Measurements from ENCODE around the gene RRAS2. TPM values are rescaled to one million over a fixed set of nuclear protein-coding genes. Genes with fewer than 3 reads are reported as not detected.

Gene RRAS2
- total and polyA plus RNA-seq, 9 of the 15 experiments (the other 6 are each of a cell fraction or from before 2014, with no cell fraction given), result 9.4 to 47.5 (median 37.6) TPM

DNA sequence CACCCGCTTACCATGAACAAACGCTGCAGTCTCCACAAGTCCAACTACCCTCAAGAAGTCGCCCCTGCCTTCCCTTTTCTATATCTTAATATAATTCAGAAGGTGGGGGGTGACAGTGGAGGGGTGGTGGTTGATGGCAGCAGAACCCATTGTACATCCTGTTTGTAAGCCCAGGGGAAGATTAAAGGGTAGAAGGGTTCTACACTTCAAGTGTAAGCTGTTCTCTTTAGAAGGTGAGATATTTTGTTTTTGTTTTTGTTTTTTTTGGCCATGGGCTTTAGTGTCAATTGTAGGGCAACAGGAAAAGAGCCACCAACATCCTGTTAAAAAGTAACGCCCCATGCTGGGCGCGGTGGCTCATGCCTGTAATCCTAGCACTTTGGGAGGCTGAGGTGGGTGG lies 34.9 kb upstream of the RRAS2 start (continued):
- TF ChIP-seq THRAP3 (IDR thresholded peaks at IDR 0.05; ENCODE audit: borderline replicate concordance), result no peak
- no peak for TF ChIP-seq BRD9 (IDR thresholded peaks at IDR 0.05; ENCODE audit: low read depth, partially characterized antibody)
- TF ChIP-seq, protein P1, sequence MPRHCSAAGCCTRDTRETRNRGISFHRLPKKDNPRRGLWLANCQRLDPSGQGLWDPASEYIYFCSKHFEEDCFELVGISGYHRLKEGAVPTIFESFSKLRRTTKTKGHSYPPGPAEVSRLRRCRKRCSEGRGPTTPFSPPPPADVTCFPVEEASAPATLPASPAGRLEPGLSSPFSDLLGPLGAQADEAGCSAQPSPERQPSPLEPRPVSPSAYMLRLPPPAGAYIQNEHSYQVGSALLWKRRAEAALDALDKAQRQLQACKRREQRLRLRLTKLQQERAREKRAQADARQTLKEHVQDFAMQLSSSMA (CRISPR knock-in tag; IDR thresholded peaks at IDR 0.05), result no peak
- TF ChIP-seq, protein P2, sequence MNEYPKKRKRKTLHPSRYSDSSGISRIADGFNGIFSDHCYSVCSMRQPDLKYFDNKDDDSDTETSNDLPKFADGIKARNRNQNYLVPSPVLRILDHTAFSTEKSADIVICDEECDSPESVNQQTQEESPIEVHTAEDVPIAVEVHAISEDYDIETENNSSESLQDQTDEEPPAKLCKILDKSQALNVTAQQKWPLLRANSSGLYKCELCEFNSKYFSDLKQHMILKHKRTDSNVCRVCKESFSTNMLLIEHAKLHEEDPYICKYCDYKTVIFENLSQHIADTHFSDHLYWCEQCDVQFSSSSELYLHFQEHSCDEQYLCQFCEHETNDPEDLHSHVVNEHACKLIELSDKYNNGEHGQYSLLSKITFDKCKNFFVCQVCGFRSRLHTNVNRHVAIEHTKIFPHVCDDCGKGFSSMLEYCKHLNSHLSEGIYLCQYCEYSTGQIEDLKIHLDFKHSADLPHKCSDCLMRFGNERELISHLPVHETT (CRISPR knock-in tag; conservative IDR thresholded peaks at IDR 0.05 in 1 of 2, IDR thresholded peaks at IDR 0.05 in 1 of 2), result no peak
- TF ChIP-seq, protein P3, sequence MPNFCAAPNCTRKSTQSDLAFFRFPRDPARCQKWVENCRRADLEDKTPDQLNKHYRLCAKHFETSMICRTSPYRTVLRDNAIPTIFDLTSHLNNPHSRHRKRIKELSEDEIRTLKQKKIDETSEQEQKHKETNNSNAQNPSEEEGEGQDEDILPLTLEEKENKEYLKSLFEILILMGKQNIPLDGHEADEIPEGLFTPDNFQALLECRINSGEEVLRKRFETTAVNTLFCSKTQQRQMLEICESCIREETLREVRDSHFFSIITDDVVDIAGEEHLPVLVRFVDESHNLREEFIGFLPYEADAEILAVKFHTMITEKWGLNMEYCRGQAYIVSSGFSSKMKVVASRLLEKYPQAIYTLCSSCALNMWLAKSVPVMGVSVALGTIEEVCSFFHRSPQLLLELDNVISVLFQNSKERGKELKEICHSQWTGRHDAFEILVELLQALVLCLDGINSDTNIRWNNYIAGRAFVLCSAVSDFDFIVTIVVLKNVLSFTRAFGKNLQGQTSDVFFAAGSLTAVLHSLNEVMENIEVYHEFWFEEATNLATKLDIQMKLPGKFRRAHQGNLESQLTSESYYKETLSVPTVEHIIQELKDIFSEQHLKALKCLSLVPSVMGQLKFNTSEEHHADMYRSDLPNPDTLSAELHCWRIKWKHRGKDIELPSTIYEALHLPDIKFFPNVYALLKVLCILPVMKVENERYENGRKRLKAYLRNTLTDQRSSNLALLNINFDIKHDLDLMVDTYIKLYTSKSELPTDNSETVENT (CRISPR knock-in tag; IDR thresholded peaks at IDR 0.05), result no peak
- no peak for TF ChIP-seq ZNF57 (CRISPR knock-in tag; IDR thresholded peaks at IDR 0.05)
- no peak for TF ChIP-seq FOXP1 (CRISPR knock-in tag; IDR thresholded peaks at IDR 0.05)
- TF ChIP-seq PTBP1 (IDR thresholded peaks at IDR 0.05; ENCODE audit: low read depth, low read length), result no peak
- no peak for TF ChIP-seq SMARCE1 (IDR thresholded peaks at IDR 0.05)
- TF ChIP-seq, protein P4, sequence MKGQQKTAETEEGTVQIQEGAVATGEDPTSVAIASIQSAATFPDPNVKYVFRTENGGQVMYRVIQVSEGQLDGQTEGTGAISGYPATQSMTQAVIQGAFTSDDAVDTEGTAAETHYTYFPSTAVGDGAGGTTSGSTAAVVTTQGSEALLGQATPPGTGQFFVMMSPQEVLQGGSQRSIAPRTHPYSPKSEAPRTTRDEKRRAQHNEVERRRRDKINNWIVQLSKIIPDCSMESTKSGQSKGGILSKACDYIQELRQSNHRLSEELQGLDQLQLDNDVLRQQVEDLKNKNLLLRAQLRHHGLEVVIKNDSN (CRISPR knock-in tag; IDR thresholded peaks at IDR 0.05), result no peak
